HG02852 (cell line): ENCODE results near the gene KPNA4.
"Not testable (repeated sequence)": the region's sequence is repeated elsewhere in the genome, so short reads cannot be mapped to it uniquely, and the experiment has no call there.

ENCODE experiments used
- ATAC-seq: cut with Tn5 transposase; IDR thresholded peaks from one replicate; pipeline ENCODE4 v1.9.1; 2021; ENCODE audit warnings: mild to moderate bottlenecking, moderate library complexity; ENCODE audit not compliant: unreplicated experiment

The KPNA4 gene

DNA sequence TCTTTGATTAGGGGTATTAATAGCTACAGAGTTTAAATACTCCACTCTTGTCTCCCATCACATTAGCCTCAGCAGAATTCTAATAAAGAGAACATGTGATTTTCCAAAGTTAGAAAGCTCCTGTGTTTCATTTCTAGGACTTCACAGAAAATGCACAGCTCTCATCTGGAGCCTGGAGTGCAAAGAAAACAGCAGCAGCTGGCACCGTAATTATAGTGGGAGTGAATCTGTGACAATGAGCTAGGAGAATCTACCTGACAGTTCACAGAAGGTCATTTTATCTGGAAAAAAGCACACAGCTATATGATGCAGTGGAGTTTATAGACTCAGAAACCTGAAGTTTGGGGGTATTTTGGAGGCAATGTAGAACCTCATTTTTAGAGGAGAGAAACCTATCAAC is 110.4 kb downstream of the KPNA4 start:
- ATAC-seq, result no peak

GRCh38 chr3:160452251-160452650 is 113.1 kb downstream of the KPNA4 start:
- not testable (repeated sequence) for ATAC-seq

GRCh38 chr3:160451602-160452001 is 113.8 kb downstream of the KPNA4 start:
- no peak for ATAC-seq

- no peak for ATAC-seq
Observed at GRCh38 chr3:160450846-160451245, 114.5 kb downstream of the KPNA4 start.

GRCh38 chr3:160449636-160450598 is 115.5 kb downstream of the KPNA4 start, which contains the start of gene TRIM59:
Gene TRIM59 (minus strand): TSS chr3:160449786. CDS start chr3:160439183, 10,603 bp downstream.
- ATAC-seq, result peak; percentile 95

DNA sequence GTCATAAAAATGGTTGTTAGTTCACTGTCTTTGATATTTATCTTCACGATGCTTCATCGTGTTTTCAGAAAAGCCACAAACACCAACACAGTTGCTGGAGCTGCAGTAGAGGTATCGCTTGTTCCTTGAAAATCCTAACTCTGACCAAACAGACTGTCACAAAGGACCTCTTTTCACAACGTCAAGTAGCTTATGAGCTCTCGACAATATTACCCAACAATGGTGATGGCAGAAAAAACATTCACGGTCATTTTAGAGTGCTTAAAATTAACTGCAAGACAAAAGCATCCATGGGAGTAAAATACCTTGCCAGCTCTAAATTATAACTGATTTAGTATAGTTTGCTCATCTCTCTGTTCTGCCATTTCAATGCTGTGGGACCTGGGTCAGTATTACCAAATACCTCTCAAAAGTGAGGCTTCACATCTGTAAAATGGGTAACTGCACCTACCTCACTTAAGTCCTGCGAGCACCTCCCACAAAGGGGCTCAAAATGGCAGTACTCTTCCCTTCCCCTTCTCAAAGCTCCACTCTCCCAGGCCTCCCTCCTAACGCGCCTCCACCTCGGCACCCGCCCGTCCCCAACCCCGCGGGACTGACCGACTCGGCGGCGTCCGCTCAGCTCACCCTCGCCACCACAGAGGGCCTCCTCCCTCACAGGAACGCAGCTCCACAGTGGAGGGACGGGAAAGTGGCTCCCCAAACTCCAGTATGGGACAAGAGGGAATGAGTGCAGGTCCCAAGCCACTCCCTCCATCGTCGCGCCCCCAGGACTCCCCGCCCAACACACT is 116.3 kb downstream of the KPNA4 start:
- ATAC-seq, result peak; percentile 47

- no peak for ATAC-seq
Observed at GRCh38 chr3:160447544-160447943, 117.8 kb downstream of the KPNA4 start.

GRCh38 chr3:160446522-160447056 is 118.8 kb downstream of the KPNA4 start:
- no peak for ATAC-seq

GRCh38 chr3:160445854-160446253 is 119.5 kb downstream of the KPNA4 start:
- ATAC-seq, result no peak
